HuH-7 (cell line): ENCODE data around the gene FFAR3.
"Not testable (repeated sequence)": the region's sequence is repeated elsewhere in the genome, so short reads cannot be mapped to it uniquely, and the experiment has no call there.

Experiments
- DNase-seq: peaks from one replicate; pipeline ENCODE4 v3.0.0; 2011; ENCODE audit warnings: low spot score

The FFAR3 gene

GRCh38 chr19:35375505-35376307 is 17.4 kb downstream of the FFAR3 start:
- no peak for DNase-seq

- no peak for DNase-seq
Measured at GRCh38 chr19:35377656-35378055, 19.4 kb downstream of the FFAR3 start.

GRCh38 chr19:35378356-35378755 is 20.1 kb downstream of the FFAR3 start:
- no peak for DNase-seq

- not testable (repeated sequence) for DNase-seq
Measured at GRCh38 chr19:35379545-35379944, 21.3 kb downstream of the FFAR3 start.

GRCh38 chr19:35379992-35380391 is 21.7 kb downstream of the FFAR3 start:
- no peak for DNase-seq

- no peak for DNase-seq
Measured at GRCh38 chr19:35380450-35381124, 22.3 kb downstream of the FFAR3 start.

GRCh38 chr19:35381318-35381717 is 23.1 kb downstream of the FFAR3 start:
- no peak for DNase-seq

- DNase-seq: no peak
Measured at GRCh38 chr19:35381926-35382325, 23.7 kb downstream of the FFAR3 start.

GRCh38 chr19:35383536-35383935 is 25.3 kb downstream of the FFAR3 start:
- no peak for DNase-seq

GRCh38 chr19:35388277-35389054 is 30.2 kb downstream of the FFAR3 start:
- DNase-seq: no peak

- no peak for DNase-seq
Measured at GRCh38 chr19:35389192-35389861, 31.1 kb downstream of the FFAR3 start.

- no peak for DNase-seq
Measured at GRCh38 chr19:35392742-35393715, 34.8 kb downstream of the FFAR3 start.

GRCh38 chr19:35395382-35396199 is 37.3 kb downstream of the FFAR3 start:
- DNase-seq: no peak

- no peak for DNase-seq
Measured at GRCh38 chr19:35396240-35396885, 38.1 kb downstream of the FFAR3 start.

GRCh38 chr19:35397064-35397463 is 38.8 kb downstream of the FFAR3 start:
- DNase-seq: no peak

GRCh38 chr19:35398570-35398969 is 40.3 kb downstream of the FFAR3 start:
- DNase-seq: no peak

GRCh38 chr19:35399231-35399630 is 41.0 kb downstream of the FFAR3 start:
- DNase-seq: no peak

- DNase-seq: no peak
Measured at GRCh38 chr19:35399948-35400772, 41.9 kb downstream of the FFAR3 start.

GRCh38 chr19:35400773-35401100 is 42.5 kb downstream of the FFAR3 start:
- DNase-seq: no peak
